SK-N-MC (cell line): ENCODE results near the gene INHBC.

Source experiments
- EZH2 ChIP-seq: fragments of 200-600 bp; sonication (generic); IDR thresholded peaks from one replicate; pipeline ENCODE4 v1.6.1; 2017; ENCODE audit warnings: antibody characterized with exemption
- POLR2AphosphoS5 ChIP-seq: IDR thresholded peaks from 2 replicates; pipeline ENCODE4 v1.6.1; 2012; ENCODE audit warnings: mild to moderate bottlenecking, low read depth, low read length, borderline replicate concordance

DNA sequence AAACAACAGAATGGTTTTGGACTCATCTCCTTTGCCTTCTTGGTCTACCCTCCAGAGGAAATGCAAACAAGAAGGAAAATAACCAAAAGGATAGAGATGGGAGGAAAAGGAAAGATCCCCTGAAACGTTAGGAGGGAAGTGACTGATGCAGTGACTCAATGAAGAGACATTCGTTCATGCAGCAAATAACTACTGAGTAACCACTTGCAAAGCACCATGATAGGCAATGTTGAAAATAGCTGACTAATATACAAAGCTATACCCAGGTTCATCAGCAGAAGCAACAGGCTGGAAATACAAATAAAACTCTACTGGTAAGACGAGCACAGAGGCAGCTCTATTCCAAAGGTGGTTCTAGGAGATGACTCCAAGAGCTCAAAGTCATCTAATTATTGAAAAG, 45.6 kb upstream of the INHBC start:
- TF ChIP-seq POLR2AphosphoS5 (no peak), EZH2 (no peak)
